C4-2B (cell line): ENCODE data around the gene KANK2.
A peak's percentile ranks its signal among the peaks of the same experiment; 100 is the strongest.

Source experiments
- H3K27ac ChIP-seq: fragments of 450-650 bp; 2 replicates; pipeline ENCODE4 v1.5.1; 2017
- CTCF ChIP-seq: fragments of 450-650 bp; conservative IDR thresholded peaks from 2 replicates; pipeline ENCODE4 v1.5.1; 2017; ENCODE audit warnings: mild to moderate bottlenecking
- ZFX ChIP-seq: fragments of 450-650 bp; IDR thresholded peaks from 2 replicates; pipeline ENCODE4 v1.6.1; 2017

KANK2 gene

GRCh38 chr19:11200015-11200574 is 2.8 kb upstream of the KANK2 start:
- TF ChIP-seq CTCF (no peak), ZFX (no peak)
- H3K27ac ChIP-seq, result no peak overlapping the region

- peak overlapping the region; percentile 85; the same call in 1 of the 2 replicates for H3K27ac ChIP-seq
- no peak for TF ChIP-seq ZFX
- no peak for TF ChIP-seq CTCF
Observed at GRCh38 chr19:11199517-11199916, 2.2 kb upstream of the KANK2 start.

GRCh38 chr19:11198769-11199424 is 1.6 kb upstream of the KANK2 start:
- H3K27ac ChIP-seq, result peak overlapping the region; percentile 85
- TF ChIP-seq ZFX, result no peak
- no peak for TF ChIP-seq CTCF

GRCh38 chr19:11198175-11198534 is 810 bp upstream of the KANK2 start:
- TF ChIP-seq CTCF, result no peak
- TF ChIP-seq ZFX, result 0 out of 2 replicates have a peak, but pooled peaks have one; percentile 19
- peak overlapping the region; percentile 85 for H3K27ac ChIP-seq

- TF ChIP-seq CTCF, result no peak
- 0 out of 2 replicates have a peak, but pooled peaks have one; percentile 38 for TF ChIP-seq ZFX
- H3K27ac ChIP-seq, result peak overlapping the region; percentile 85
Observed at GRCh38 chr19:11196406-11197287, 698 bp downstream of the KANK2 start.

- H3K27ac ChIP-seq, result no peak overlapping the region
- TF ChIP-seq CTCF (no peak), ZFX (no peak)
Observed at GRCh38 chr19:11195681-11196080, 1.7 kb downstream of the KANK2 start.
